Stimulated activated CD4-positive, alpha-beta T cell treated with anti-CD3 and anti-CD28 coated beads, Interleukin-15, amount 100 ng/mL, for 48 hours (primary cell): ENCODE results near the gene EIF2D.

Experiments used
- DNase-seq, 2 donors: peaks; one replicate each; pipeline ENCODE4 v3.0.0-alpha.2; 2020; ENCODE audit warnings: low read depth in 2 of 2

Gene EIF2D

DNA sequence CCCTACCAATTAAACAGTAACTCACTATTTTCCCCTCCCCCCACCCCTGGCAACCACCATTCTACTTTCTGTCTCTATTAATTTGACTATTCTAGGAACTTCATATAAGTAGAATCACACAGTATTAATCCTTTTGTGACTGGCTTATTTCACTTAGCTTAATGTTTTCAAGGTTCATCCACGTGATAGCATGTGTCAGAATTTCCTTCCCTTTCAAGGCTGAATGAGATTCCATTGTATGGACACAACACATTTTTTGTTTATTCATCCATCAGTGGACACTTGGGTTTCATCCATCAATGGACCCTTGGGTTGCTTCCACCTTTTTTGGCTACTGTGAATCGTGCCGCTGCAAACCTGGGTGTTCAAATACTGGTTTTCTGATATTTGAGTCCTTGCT lies 41.7 kb downstream of the EIF2D start:
- no peak for DNase-seq

DNA sequence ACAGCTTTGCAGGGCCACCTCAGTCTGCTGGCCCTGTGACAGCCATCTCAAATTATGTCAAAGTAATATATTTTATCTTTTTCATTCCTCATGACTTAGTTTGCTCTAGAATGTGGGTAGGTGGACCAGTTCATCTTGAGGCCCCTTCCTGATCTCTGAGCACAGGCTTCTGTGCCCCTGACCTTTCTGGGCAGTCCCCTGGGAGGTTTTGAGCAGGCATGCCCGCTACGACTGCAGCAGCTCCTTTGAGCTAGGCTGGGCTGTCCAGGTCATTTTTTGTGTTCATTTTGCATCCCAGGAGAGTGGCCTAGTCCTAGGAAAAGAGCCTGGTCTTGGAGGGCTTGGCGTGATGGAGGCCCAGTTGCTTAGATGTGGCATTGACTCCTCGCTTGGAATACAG lies 42.7 kb downstream of the EIF2D start:
- no peak for DNase-seq

DNA sequence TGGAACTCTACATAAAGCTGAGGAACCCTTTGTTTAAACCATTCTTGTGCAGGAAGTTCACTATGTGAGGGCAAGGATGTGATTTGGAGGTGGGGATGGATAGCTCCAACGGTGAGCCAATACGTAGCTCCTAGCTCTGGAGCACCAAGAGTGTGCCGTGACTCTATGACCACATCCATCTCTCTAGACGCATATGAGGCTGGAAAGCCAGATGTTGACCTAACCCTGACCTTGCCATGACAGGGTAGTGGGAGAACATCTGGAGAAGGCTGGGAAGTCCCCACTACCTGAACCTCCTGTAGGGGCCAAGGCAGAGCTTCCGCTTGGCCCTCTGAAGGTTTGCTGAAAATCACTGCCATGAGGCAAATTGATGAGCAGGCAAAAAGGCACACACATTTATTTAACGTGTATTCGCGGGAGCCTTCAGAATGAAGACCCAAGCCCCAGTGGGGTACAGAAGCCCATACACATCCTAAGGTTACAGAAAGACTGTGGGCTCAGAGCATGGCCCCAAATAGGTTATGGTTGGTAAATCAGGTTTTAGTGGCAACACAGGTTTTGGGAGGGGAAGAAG lies 43.4 kb downstream of the EIF2D start:
- DNase-seq, result no peak

- no peak for DNase-seq
Measured at GRCh38 chr1:206568256-206568655, 44.0 kb downstream of the EIF2D start.

- no peak for DNase-seq
Measured at GRCh38 chr1:206566999-206567398, 45.3 kb downstream of the EIF2D start.

DNA sequence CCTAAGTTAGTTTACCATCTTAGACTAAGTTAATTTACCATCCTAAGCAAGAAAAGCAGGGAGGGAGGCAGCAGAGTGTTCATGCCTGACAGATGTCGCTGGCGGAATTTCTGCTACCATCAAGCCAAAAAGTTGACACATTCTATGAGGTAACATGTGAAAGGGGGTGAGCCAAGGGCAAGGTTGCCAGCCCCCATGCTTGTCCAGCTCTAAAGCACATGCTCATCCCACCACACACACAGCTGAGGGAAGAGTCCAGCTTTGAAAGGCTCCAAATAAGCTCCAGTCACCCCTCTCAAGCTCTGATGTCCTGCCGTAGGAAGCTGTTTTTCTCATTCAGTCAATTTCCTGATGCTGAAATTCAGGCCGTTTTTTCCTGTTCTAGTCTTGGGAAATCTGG lies 46.3 kb downstream of the EIF2D start:
- DNase-seq, result no peak

GRCh38 chr1:206563367-206564207 lies 48.7 kb downstream of the EIF2D start:
- DNase-seq, result no peak

DNA sequence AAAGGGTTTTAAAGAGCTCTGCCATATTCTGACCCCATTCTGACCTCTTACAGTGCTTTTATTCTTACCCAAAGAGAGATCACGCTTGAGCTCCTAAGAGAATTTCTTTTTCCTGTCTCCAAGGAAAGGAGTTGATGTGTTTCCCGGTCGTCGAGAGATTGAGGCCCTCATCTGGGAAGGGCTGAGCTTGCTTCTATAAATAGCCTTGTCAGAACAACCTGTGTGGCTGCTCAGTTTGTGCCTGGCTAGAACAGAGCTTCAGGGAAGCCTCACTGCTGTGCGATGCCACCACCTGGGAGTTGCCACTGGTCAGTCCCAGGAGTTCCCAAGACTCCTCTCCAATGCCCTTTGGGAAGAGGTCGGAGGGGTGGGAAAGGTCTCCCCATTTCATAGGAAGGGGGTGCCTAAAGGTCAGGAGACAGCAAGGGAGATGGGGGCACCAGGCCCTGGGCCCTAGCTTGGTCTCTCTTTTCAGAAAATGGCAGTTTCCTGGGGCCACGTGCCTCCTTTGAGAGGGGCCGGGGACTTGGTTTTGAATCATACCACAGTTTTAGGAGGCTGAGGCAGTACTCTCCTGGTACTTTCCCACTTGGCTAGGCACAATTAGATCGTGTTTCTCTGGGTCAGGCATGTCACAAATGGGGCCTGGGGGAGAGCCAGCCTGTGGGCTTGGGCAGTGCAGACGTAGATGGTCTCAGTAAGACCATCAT lies 52.1 kb downstream of the EIF2D start:
- DNase-seq, result no peak

DNA sequence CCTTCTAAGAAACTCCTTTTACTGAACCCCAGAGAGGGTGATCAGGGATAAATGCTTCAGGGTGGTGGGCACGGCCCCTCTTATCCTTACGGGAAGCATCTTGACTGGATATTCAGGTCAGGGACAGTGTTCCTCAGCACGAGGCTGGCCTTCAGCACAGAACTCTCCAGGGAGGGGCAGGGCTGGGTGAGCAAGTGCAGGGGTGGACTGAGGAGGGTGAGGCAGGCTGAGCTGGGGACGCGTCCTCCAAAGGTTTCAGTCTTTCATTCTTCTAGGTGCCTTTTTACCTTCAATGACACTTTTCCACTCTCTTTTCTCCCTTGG lies 52.6 kb downstream of the EIF2D start:
- no peak for DNase-seq

GRCh38 chr1:206558794-206559671 lies 53.2 kb downstream of the EIF2D start:
- no peak for DNase-seq

DNA sequence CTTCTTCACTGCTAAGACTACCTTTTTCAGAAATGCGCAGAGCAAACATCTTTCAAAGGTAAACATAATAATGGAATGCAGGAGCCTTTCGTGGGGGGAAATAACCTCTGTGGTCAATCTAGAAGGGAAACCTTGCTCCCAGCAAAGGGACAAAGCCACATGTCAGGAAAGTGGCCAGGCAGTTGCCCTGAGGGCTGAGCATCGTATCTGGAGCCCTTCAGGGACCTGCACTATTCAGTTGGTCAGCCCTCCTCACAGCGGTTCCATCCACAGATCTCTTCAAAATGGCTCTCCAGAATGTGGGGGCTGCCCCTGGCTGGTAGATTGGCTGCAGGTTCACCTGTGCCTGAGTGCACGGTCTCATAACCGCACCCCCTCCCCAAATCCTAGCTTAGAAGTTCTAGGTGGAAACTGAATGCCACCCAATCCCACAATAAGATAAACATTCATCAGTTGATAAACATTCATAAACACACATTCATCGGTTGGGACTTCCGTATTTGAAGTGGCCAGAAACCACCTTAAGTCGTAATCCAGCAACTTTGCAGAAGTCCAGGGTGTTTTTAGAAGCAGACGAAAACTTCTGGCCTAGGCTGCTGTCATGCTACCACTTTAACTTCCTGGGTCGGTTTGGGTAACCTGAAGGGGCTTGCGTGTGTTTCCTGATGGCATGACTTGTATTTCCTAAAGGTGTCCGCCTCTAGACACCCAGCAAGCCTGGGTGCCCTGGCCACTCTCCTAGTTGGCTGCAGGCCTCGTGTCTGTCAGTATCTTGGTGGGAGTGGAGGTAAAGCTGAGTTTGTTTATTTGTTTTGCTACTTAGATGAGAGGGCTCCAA lies 54.4 kb downstream of the EIF2D start:
- DNase-seq, result no peak

- peak; percentile 76 to 87 for DNase-seq
Measured at GRCh38 chr1:206556750-206557635, 55.3 kb downstream of the EIF2D start.

GRCh38 chr1:206556047-206556749 lies 56.1 kb downstream of the EIF2D start:
- DNase-seq, result no peak

- DNase-seq, result no peak
Measured at GRCh38 chr1:206555473-206555935, 56.8 kb downstream of the EIF2D start.

DNA sequence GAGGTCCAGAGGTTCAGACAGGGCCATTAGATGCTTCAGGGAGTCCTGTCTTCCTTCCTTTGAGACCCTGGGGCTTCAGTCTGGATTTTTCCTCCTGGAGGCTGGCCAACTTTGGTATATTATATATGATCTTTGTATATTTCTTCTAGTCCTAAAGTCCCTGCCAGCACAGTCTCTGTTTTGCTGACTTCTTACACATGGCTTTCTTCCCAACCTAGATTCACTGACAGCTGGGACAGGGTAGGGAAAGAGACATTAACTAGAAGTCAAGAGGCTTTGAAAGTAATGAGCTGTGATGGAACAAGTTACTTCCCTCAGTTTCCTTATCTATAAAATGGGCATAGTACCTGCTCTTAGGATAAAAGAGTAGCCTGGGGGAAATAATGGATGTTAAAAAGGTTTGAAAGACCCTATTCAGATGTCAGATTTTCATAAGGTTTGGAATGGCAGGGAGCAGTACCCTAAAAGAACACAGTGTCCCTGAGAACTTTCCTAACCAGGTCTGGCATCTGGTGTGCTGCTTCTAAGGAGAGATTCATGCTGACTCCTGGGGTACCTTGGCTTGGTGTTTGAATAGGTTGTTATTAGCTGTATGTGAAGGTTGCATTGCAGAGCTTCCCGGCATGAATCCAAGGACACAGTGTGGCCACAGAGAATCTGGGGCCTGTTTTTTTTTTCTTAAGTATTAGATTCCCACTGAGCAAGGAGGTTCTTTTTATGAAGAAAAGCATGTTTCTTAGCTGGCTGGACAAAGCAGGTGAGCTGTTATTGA lies 57.4 kb downstream of the EIF2D start:
- DNase-seq, result no peak

- no peak for DNase-seq
Measured at GRCh38 chr1:206554211-206554610, 58.1 kb downstream of the EIF2D start.

DNA sequence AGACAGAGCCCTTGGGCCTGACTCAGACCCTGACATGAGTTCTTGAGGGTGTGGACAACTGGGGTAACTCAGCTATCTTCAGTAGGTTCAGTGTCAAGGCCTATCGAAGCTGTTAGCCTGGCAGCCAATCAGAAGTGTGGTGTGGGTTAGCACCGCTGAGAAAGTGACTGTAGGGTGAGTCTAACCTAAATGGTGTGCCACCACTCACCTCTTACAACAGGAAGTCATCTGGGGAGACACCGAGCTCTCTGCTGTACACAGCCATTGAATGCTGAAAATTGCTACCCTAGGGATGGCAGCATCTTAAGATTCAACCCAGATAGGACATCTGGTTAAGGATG lies 60.3 kb downstream of the EIF2D start:
- DNase-seq, result peak; percentile 68 to 71

GRCh38 chr1:206551296-206551985 lies 60.8 kb downstream of the EIF2D start:
- no peak for DNase-seq
